Pancreas (tissue), 10 donors: ENCODE results near the gene NDUFB2. TPM values are rescaled to one million over a fixed set of nuclear protein-coding genes. Genes with fewer than 3 reads are reported as not detected.

Source experiments
- ATAC-seq, 4 donors: fragments of 200-7000 bp; cut with Tn5 transposase; one replicate each; pipeline versions ENCODE4 v1.8.0 to v1.9.1; 2020; ENCODE audit warnings: mild to moderate bottlenecking in 4 of 4, moderate library complexity in 4 of 4
- DNase-seq, 6 donors: peaks; one replicate each; pipeline ENCODE4 v3.0.0-alpha.2; 2020
- FAIRE-seq: peaks from 2 replicates; lab custom pipeline; 2012; peaks lifted over from hg19 to GRCh38; lab: Jason Lieb, UNC
- H3K27ac ChIP-seq, 4 donors: fragments of 200-600 bp; sonication (generic); 1 replicate in 3 of 4; 2 replicates in 1 of 4; pipeline versions ENCODE4 v1.5.0 to v1.8.0; 2020
- H3K27me3 ChIP-seq, 4 donors: fragments of 200-600 bp; one replicate each; pipeline ENCODE4 v1.8.0; 2021
- H3K36me3 ChIP-seq, 3 donors: fragments of 200-600 bp; sonication (generic) in 1 of 3; one replicate each; pipeline versions ENCODE4 v1.5.0 to v1.8.0; 2020 to 2021
- H3K4me1 ChIP-seq, 3 donors: fragments of 200-600 bp; one replicate each; pipeline ENCODE4 v1.8.0; 2021
- H3K4me3 ChIP-seq, 4 donors: fragments of 200-600 bp; sonication (generic) in 2 of 4; one replicate each; pipeline versions ENCODE4 v1.5.0 to v1.8.0; 2020 to 2021
- H3K9me3 ChIP-seq, 4 donors: fragments of 200-600 bp; one replicate each; pipeline ENCODE4 v1.8.0; 2021
- CTCF ChIP-seq, 4 donors: fragments of 200-600 bp; sonication (generic) in 3 of 4; IDR thresholded peaks; one replicate each; pipeline versions ENCODE4 v1.5.0 to v1.8.0; 2021; ENCODE audit warnings: antibody characterized with exemption in 4 of 4
- WGBS, 2 donors: extraction: QIAGEN DNeasy Blood & Tissue Kit; methylation state at CpG; one replicate each; pipeline ENCODE4 v1.1.7; 2013; 5-methylcytosine and 5-hydroxymethylcytosine counted together
- intact Hi-C, 3 donors: fragments of 100-400 bp; cut with DNase I; formaldehyde crosslinking; loops; one replicate each; pipeline versions ENCODE4 v1.11.1 to v1.14.2; 2022
- polyA plus RNA-seq, 2 donors: library from polyadenylated mRNA; stranded (reverse); fragments of 200-250 nt; gene quantifications; one replicate each; pipeline ENCODE4 v1.2.3, GENCODE V29; 2013
- total RNA-seq, 6 donors: library from RNA; stranded (reverse); fragmentation: NEBNext Ultra II Directional in 4 of 6; extraction: Animal tissue kit (Norgen Biotek cat#: 25700) in 4 of 6; gene quantifications; one replicate each; pipeline versions ENCODE4 v1.2.1 to v1.2.4, GENCODE V29; 2021 to 2023
- donor health status: healthy with polysubstance abuse.
- donor health status: DM: no; HTN: no; CAD: no; lungs with moderate emphysema.
- donor health status: DM: no; HTN: no; CAD: no.
- donor health status: control.
- donor health status: control.
- donor health status: Bipolar disorder and iron deficiency.
- donor health status: DM: yes; HTN: yes; CAD: no.
- donor health status: DM: no; HTN: no; CAD: no.
- donor health status: DM: no; HTN: no; CAD: no.
- donor health status: DM: yes; HTN: yes; CAD: no.

The NDUFB2 gene
- total RNA-seq (10 to 100 TPM; 47.6 to 92.3 (median 64.0) TPM), polyA plus RNA-seq (100 to 1,000 TPM in 1 of 2 donors, 10 to 100 TPM in 1; 99.5 to 198 TPM)

- H3K4me3 ChIP-seq = peak within 1 kb of the TSS; percentile 53 to 97 (median 80)
- FAIRE-seq = no peak
- peak within 1 kb of the TSS; percentile 85 to 91 (median 88) for H3K27ac ChIP-seq
- H3K4me1 ChIP-seq = peaks cover 0 to 7% (median 5%) of the 10 kb centered on the region in 3 donors
- peak; percentile 57 to 96 (median 72) for DNase-seq
- ATAC-seq = peak; percentile 94 to 98 (median 94)
- H3K36me3 ChIP-seq = no peaks in the 10 kb centered on the region
- 0 to 1% methylated on average over 51 to 82 of the region's 82 CpGs for WGBS, 2 donors
- intact Hi-C loops = no loop called here
- H3K9me3 ChIP-seq = no peaks in the 10 kb centered on the region
- no peaks in the 10 kb centered on the region for H3K27me3 ChIP-seq
- TF ChIP-seq CTCF (IDR thresholded peaks at IDR 0.05) = no peak
These were observed at the start of gene NDUFB2 for GRCh38 chr7:140696680-140697446. Gene NDUFB2 (plus strand): TSS chr7:140696708. CDS start chr7:140696745, 37 bp downstream.

DNA sequence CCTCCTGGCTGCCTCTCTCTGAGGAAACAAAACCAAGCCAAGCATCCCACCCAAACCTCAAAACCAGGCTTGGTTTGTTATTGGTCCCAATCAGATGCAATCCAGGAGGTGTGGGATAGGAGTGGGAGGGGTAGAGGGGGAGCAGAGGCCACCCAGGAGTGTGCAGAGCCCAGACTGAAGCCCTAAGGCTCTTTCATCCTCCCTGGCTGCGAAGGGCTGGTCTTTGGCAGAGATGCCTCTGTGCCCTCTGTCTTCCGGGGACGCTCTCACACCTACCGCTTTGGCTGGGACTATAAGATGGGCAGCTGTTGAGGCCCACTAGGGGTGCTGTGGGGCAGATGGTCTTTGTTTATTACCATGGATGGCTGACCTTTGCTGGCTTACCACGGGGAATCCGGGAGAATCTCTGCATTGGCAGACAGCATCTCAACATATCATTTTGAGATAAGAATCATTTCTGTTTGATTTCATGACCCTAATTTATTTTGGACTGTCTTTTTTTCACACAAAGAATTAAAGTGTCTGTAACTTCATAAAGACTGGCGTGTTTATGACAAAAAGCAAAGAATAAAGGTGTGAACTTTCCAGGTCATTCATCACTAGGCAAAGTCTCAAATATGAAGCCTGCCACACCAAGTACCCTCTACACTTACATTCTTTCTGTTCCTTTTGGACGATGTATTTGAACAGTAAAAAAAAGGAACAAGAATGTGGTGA is 49.4 kb upstream of the NDUFB2 start:
- ATAC-seq (peak; percentile 56 to 90 (median 84)), FAIRE-seq (no peak), DNase-seq (peak in 2 of 6 donors; percentile 22 to 52)
- peak in 2 of 4 donors; percentile 20 to 28 for TF ChIP-seq CTCF (IDR thresholded peaks at IDR 0.05)
- intact Hi-C loops = no loop called here
- no peaks in the 10 kb centered on the region for H3K4me1 ChIP-seq
- no peaks in the 10 kb centered on the region for H3K27me3 ChIP-seq
- WGBS, 2 donors = 22% methylated on average over 8 of the region's 8 CpGs
- H3K27ac ChIP-seq = no peak overlapping the region
- H3K9me3 ChIP-seq = no peaks in the 10 kb centered on the region
- no peak overlapping the region for H3K4me3 ChIP-seq
- H3K36me3 ChIP-seq = no peaks in the 10 kb centered on the region

DNA sequence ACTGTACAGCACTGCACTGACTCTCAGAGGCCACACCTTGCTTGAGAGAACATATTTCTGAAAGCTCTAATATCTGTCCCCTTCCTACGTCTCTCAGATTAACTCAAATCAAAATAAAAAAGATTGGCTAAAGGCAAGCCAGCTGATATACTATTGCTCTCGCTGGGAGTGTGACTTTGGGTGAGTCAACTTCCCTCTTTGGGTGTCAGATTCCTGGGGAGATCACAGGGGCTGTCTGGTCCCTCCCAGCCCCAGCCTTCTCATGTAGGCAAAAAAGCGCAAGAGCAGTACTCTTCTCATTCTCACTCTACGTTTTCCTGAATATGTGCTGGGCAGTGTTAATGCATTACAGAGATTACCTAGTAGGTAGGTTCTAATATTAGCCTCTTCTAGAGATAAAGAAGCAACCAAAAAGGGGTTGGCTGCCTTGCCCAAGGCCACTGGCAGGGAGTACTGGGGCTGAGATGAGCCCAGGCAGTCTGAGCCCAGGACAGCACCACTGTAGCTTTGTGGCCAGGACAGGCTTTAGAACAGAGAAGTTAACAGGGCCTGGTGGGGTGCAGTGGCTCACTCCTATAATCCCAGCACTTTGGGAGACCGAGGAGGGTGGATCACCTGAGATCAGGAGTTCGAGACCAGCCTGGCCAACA is 46.8 kb upstream of the NDUFB2 start:
- Histone ChIP-seq H3K27me3 (no peaks in the 10 kb centered on the region), H3K36me3 (no peaks in the 10 kb centered on the region), H3K27ac (no peak overlapping the region), H3K4me1 (peaks cover 0 to 3% (median 0%) of the 10 kb centered on the region in 3 donors), H3K4me3 (no peak overlapping the region), H3K9me3 (no peaks in the 10 kb centered on the region)
- TF ChIP-seq CTCF (IDR thresholded peaks at IDR 0.05) = no peak
- no peak for FAIRE-seq
- ATAC-seq = no peak
- WGBS, 2 donors = 74 to 85% methylated on average over 6 of the region's 6 CpGs
- intact Hi-C loops = loop anchor here in 2 of 3 donors (5.0 kb wide), 1 partner anchor 132 kb away; no protein-coding TSS in a partner anchor
- peak in 1 of 6 donors; percentile 32 for DNase-seq

- H3K4me1 ChIP-seq = peaks cover 0 to 3% (median 0%) of the 10 kb centered on the region in 3 donors
- peak in 1 of 6 donors; percentile 24 for DNase-seq
- intact Hi-C loops = loop anchor here in 2 of 3 donors (5.0 kb wide), 1 partner anchor 133 kb away; no protein-coding TSS in a partner anchor
- H3K27ac ChIP-seq = no peak overlapping the region
- no peak for FAIRE-seq
- H3K9me3 ChIP-seq = no peaks in the 10 kb centered on the region
- H3K4me3 ChIP-seq = no peak overlapping the region
- H3K27me3 ChIP-seq = no peaks in the 10 kb centered on the region
- WGBS, 2 donors = 91 to 92% methylated on average over 12 of the region's 12 CpGs
- no peaks in the 10 kb centered on the region for H3K36me3 ChIP-seq
- TF ChIP-seq CTCF (IDR thresholded peaks at IDR 0.05) = no peak
- no peak for ATAC-seq
These were observed 46.1 kb upstream of the NDUFB2 start for GRCh38 chr7:140650367-140650766.
